ENCODE measurements around the gene GYPC. TPM values are rescaled to one million over a fixed set of nuclear protein-coding genes. Genes with fewer than 3 reads are reported as not detected.

GYPC gene
- total RNA-seq, 1 experiment from 2014 or later: 92.9 TPM

DNA sequence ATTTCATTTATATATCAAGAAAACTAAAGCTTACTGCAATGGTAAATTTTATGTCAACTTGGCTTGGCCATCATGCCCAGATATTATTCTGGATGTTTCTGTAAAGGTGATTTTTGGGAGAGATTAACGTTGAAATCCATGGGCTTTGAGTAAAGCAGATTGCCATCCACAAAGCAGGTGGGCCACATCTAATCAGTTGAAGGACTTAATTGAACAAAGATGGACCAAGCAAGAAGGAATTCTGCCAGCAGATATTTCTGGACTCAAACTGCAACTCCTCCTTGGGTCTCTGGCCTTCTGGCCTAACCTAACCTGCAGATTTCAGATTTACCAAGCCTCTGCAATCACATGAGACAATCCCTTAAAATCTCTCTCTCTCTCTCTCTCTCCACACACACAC is 77.8 kb downstream of the GYPC start:
- H3K4me3 ChIP-seq (ENCODE audit: insufficient read depth, low read depth, low read length): no peak overlapping the region
- DNase-seq: no peak
- no peaks in the 10 kb centered on the region for H3K27me3 ChIP-seq (ENCODE audit: control insufficient read depth, insufficient read depth, low read length)

DNA sequence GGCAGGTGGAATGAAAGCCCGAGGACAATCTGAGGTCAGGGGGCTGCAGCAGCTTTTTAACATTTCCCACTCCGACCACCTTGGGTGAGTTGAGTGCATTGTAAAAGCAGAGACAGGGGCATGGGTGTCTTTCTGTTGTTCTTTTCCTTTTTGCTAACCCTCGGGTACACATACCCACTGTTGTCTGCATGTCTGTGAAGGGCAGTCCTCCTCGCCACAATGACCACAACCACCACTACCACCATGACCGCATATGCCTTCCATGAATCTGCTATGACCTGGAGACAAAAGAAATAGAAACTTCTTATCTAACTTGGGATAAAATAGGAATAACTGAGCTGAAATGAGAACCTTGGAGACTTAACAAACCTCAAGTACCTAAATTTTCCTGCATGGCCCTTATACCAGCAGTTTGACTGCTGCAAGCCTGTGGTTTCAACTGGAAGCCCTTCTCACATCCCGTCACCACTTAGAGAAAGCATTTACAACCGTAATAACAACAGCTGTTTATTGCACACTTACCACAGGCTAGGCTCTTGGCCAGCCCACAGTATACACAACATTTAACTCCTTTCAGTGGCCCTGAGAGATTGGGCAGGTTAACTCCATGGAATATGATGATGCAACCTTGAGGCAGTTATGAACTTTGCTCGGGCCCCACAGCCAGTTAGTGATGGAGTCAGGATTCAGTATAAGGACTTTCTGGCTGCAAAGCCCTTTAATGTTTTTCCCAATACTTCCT is 80.3 kb downstream of the GYPC start:
- H3K36me3 ChIP-seq (replicated peaks; ENCODE audit: control insufficient read depth, insufficient read depth, low read length): no peaks in the 10 kb centered on the region
- DNase-seq: no peak

More for the DNA sequence above, 77.8 kb downstream of the GYPC start:
- no peaks in the 10 kb centered on the region for H3K36me3 ChIP-seq (replicated peaks; ENCODE audit: control insufficient read depth, insufficient read depth, low read length)

DNA sequence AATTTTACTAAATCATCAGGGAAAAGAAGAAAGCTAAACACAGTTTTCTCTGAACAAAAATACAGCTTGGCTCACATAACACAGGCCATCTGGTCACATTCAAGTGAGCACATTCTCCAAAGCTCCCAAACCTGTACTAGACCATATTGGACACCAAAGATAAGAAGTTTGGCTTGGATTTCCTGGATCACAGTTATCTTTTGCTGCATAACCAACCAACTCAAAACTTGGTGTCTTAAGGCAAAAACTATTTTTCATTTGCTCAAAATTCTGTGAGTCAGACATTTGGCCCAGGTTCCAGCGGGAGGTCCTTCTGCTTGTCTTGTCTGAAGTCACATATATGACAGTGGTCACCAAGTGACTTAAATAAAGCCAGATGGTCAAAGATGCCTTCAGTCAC is 83.2 kb downstream of the GYPC start:
- no peaks in the 10 kb centered on the region for H3K27me3 ChIP-seq (ENCODE audit: control insufficient read depth, insufficient read depth, low read length)
- no peaks in the 10 kb centered on the region for H3K36me3 ChIP-seq (replicated peaks; ENCODE audit: control insufficient read depth, insufficient read depth, low read length)
- no peak for DNase-seq
- H3K4me3 ChIP-seq (ENCODE audit: insufficient read depth, low read depth, low read length): no peak overlapping the region

More for the DNA sequence above, 80.3 kb downstream of the GYPC start:
- Histone ChIP-seq H3K27me3 (ENCODE audit: control insufficient read depth, insufficient read depth, low read length) (no peaks in the 10 kb centered on the region), H3K4me3 (ENCODE audit: insufficient read depth, low read depth, low read length) (no peak overlapping the region)

DNA sequence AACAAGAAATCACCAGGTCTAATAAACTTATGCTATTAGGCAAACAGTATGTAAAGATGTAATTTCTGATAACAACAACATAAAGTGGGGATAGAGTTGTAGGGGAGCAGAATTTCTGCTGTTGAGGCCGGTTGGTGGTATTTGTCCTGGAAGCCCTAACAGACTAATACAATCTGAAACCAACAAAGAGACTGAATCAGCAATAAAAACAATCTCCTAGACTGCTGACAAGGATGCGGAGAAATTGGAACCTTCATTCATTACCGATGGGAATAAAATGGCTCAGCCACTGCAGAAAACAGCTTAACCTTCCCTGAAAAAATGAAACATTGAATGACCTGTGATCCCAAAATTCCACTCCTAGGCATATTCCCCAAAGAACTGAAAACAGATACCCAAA is 88.7 kb downstream of the GYPC start:
- H3K36me3 ChIP-seq (replicated peaks; ENCODE audit: control insufficient read depth, insufficient read depth, low read length): no peaks in the 10 kb centered on the region
- no peak for DNase-seq
- no peak overlapping the region for H3K4me3 ChIP-seq (ENCODE audit: insufficient read depth, low read depth, low read length)
- no peaks in the 10 kb centered on the region for H3K27me3 ChIP-seq (ENCODE audit: control insufficient read depth, insufficient read depth, low read length)

Other genes starting within 250 kb of the GYPC start
- gene TEX51, start 242.7 kb downstream of the GYPC start, total RNA-seq (2014; rRNA removed; shearing (Covaris generic)): not detected in 2 replicates